H1 (cell line): ENCODE measurements around the gene FBXW8. TPM values are rescaled to one million over a fixed set of nuclear protein-coding genes. Genes with fewer than 3 reads are reported as not detected.

ENCODE experiments used
- GTF2F1 ChIP-seq: IDR thresholded peaks from 2 replicates; pipeline ENCODE4 v1.6.1; 2012; ENCODE audit warnings: low read depth, low read length, improper control_type of control experiment, borderline replicate concordance
- SAP30 ChIP-seq: fragments of 300-600 bp; sonication (generic); IDR thresholded peaks from 2 replicates; pipeline ENCODE4 v1.7.1; 2012; ENCODE audit warnings: low read length, moderate library complexity, mild to moderate bottlenecking, inconsistent platforms; ENCODE audit not compliant: insufficient read depth, insufficient replicate concordance
- polyA plus RNA-seq, 7 experiments: library from polyadenylated mRNA; depleted of rRNA in 3 of 7; stranded (reverse) in 5 of 7; unstranded in 2 of 7; fragments of >200 nt in 5 of 7; fragments of 200-250 nt in 2 of 7; gene quantifications; 1 replicate in 5 of 7; 2 replicates in 1 of 7; 4 replicates in 1 of 7; pipeline versions ENCODE4 v1.2.1 to v1.2.3, GENCODE V29; 2011 to 2013; ENCODE audit warnings: missing spikeins in 2 of 7, mixed read lengths in 2 of 7
- total RNA-seq: library from RNA; stranded (reverse); fragmentation: NEBNext Ultra II Directional; extraction: Animal tissue kit (Norgen Biotek cat#: 25700); gene quantifications from 2 replicates; pipeline ENCODE4 v1.2.1, GENCODE V29; 2021

FBXW8 gene
- total and polyA plus RNA-seq, 2 of the 8 experiments (the other 6 are each of a cell fraction or from before 2014, with no cell fraction given) = 15.8 to 16.0 TPM

- TF ChIP-seq SAP30 = no peak
- no peak for TF ChIP-seq GTF2F1
- TF ChIP-seq, all 59 proteins: peak for 0
Observed at GRCh38 chr12:117019866-117020265, 109.1 kb downstream of the FBXW8 start (continued).
